ENCODE results near the gene IP6K1. TPM values are rescaled to one million over a fixed set of nuclear protein-coding genes. Genes with fewer than 3 reads are reported as not detected.

The IP6K1 gene
- total and polyA plus RNA-seq, 2 donors (not counting 1 experiment from before 2014, with no cell fraction given) = 27.8 to 77.8 TPM

GRCh38 chr3:49705390-49705960 lies 80.9 kb downstream of the IP6K1 start:
- H2AFZ ChIP-seq (ENCODE audit: insufficient read depth, low read depth, low read length, poor library complexity, severe bottlenecking) = no peak overlapping the region
- H3K27me3 Mint-ChIP-seq = no peaks in the 10 kb centered on the region
- H3K4me3 ChIP-seq (ENCODE audit: control extremely low read depth in 1 of 5, extremely low read depth in 1 of 5, insufficient read depth in 1 of 5, low read depth in 2 of 5, low read length in 4 of 5) = no peak overlapping the region
- CTCF ChIA-PET = no interaction called here
- peaks cover 6% of the 10 kb centered on the region for H3K4me1 Mint-ChIP-seq
- H3K27me3 ChIP-seq (replicated peaks in 1 of 4; ENCODE audit: control extremely low read depth in 1 of 4, control insufficient read depth in 3 of 4, insufficient read depth in 4 of 4, low read length in 3 of 4) = no peaks in the 10 kb centered on the region
- POLR2A ChIA-PET = no interaction called here
- no peaks in the 10 kb centered on the region for H3K79me2 ChIP-seq (ENCODE audit: control insufficient read depth, insufficient read depth, low read length)
- H3K27ac ChIP-seq (ENCODE audit: low read length in 2 of 2) = no peak overlapping the region
- H3K4me1 ChIP-seq (ENCODE audit: control insufficient read depth in 2 of 2, insufficient read depth in 2 of 2, low read length in 2 of 2) = no peaks in the 10 kb centered on the region
- DNase-seq (no peak), ATAC-seq (ENCODE audit: low read depth) (no peak)
- no peak overlapping the region for H3K4me3 Mint-ChIP-seq
- no peak overlapping the region for H3K9ac ChIP-seq (ENCODE audit: low read length)
- no peak overlapping the region for H3K27ac Mint-ChIP-seq
- H4K20me1 ChIP-seq (ENCODE audit: control insufficient read depth, insufficient read depth, low read length, poor library complexity, severe bottlenecking) = no peaks in the 10 kb centered on the region
- H3K9me3 ChIP-seq (ENCODE audit: control extremely low read depth in 1 of 3, control insufficient read depth in 2 of 3, insufficient read depth in 1 of 3, low read length in 2 of 3) = peaks cover 0 to 3% (median 0%) of the 10 kb centered on the region in 3 donors
- peaks cover 0 to 33% of the 10 kb centered on the region in 2 experiments for H3K36me3 ChIP-seq (replicated peaks in 1 of 2; ENCODE audit: control extremely low read depth in 1 of 2, control insufficient read depth in 1 of 2, extremely low read depth in 1 of 2, insufficient read depth in 2 of 2, low read length in 1 of 2)
- intact Hi-C loops (cut with micrococcal nuclease) = no loop called here
- TF ChIP-seq CTCF (IDR thresholded peaks at IDR 0.05) (no peak), EZH2 (IDR thresholded peaks at IDR 0.05; ENCODE audit: borderline replicate concordance, insufficient read depth, low read depth, low read length, poor library complexity, severe bottlenecking) (no peak)
- H3K9me3 Mint-ChIP-seq (ENCODE audit: insufficient read depth) = no peaks in the 10 kb centered on the region
- WGBS (ENCODE audit: insufficient coverage) = over 99% methylated on average over 15 of the region's 17 CpGs
- no peak overlapping the region for H3K4me2 ChIP-seq (replicated peaks; ENCODE audit: low read depth, low read length, poor library complexity, severe bottlenecking)

- Histone ChIP-seq H4K20me1 (ENCODE audit: control insufficient read depth, insufficient read depth, low read length, poor library complexity, severe bottlenecking) (no peaks in the 10 kb centered on the region), H2AFZ (ENCODE audit: insufficient read depth, low read depth, low read length, poor library complexity, severe bottlenecking) (no peak overlapping the region), H3K36me3 (replicated peaks in 1 of 2; ENCODE audit: control extremely low read depth in 1 of 2, control insufficient read depth in 1 of 2, extremely low read depth in 1 of 2, insufficient read depth in 2 of 2, low read length in 1 of 2) (peaks cover 0 to 37% of the 10 kb centered on the region in 2 experiments), H3K4me2 (replicated peaks; ENCODE audit: low read depth, low read length, poor library complexity, severe bottlenecking) (no peak overlapping the region), H3K9ac (ENCODE audit: low read length) (no peak overlapping the region), H3K4me1 (ENCODE audit: control insufficient read depth in 2 of 2, insufficient read depth in 2 of 2, low read length in 2 of 2) (no peaks in the 10 kb centered on the region), H3K4me3 (ENCODE audit: control extremely low read depth in 1 of 5, extremely low read depth in 1 of 5, insufficient read depth in 1 of 5, low read depth in 2 of 5, low read length in 4 of 5) (no peak overlapping the region), H3K27ac (ENCODE audit: low read length in 2 of 2) (no peak overlapping the region), H3K27me3 (replicated peaks in 1 of 4; ENCODE audit: control extremely low read depth in 1 of 4, control insufficient read depth in 3 of 4, insufficient read depth in 4 of 4, low read length in 3 of 4) (no peaks in the 10 kb centered on the region), H3K79me2 (ENCODE audit: control insufficient read depth, insufficient read depth, low read length) (no peaks in the 10 kb centered on the region), H3K9me3 (ENCODE audit: control extremely low read depth in 1 of 3, control insufficient read depth in 2 of 3, insufficient read depth in 1 of 3, low read length in 2 of 3) (peaks cover 0 to 3% (median 0%) of the 10 kb centered on the region in 3 donors)
- H3K4me3 Mint-ChIP-seq = no peak overlapping the region
- no peaks in the 10 kb centered on the region for H3K9me3 Mint-ChIP-seq (ENCODE audit: insufficient read depth)
- TF ChIP-seq CTCF (IDR thresholded peaks at IDR 0.05) (no peak), EZH2 (IDR thresholded peaks at IDR 0.05; ENCODE audit: borderline replicate concordance, insufficient read depth, low read depth, low read length, poor library complexity, severe bottlenecking) (no peak)
- POLR2A ChIA-PET = no interaction called here
- intact Hi-C loops (cut with micrococcal nuclease) = no loop called here
- DNase-seq (no peak), ATAC-seq (ENCODE audit: low read depth) (no peak)
- CTCF ChIA-PET = interaction anchor here (0.6 to 5.0 kb wide), 3 partner anchors 99 to 209 kb away, joined by 4 to 40 read pairs (median 7); partner anchors contain the start of gene INKA1
- H3K4me1 Mint-ChIP-seq = peaks cover 6% of the 10 kb centered on the region
- no peaks in the 10 kb centered on the region for H3K27me3 Mint-ChIP-seq
- no peak overlapping the region for H3K27ac Mint-ChIP-seq
- 99% methylated on average over 8 of the region's 8 CpGs for WGBS (ENCODE audit: insufficient coverage)
Measured at GRCh38 chr3:49704629-49705028, 81.7 kb downstream of the IP6K1 start.
